HEK293 (cell line): ENCODE results near the gene TMEFF1.

ENCODE experiments used
- KLF8 ChIP-seq: fragments of 450-650 bp; formaldehyde crosslinking; IDR thresholded peaks from 2 replicates; pipeline ENCODE4 v1.5.1; 2016; ENCODE audit warnings: missing biosample characterization, missing genetic modification characterization
- SCRT1 ChIP-seq: fragments of 450-650 bp; formaldehyde crosslinking; IDR thresholded peaks from 2 replicates; pipeline ENCODE4 v1.5.1; 2016; ENCODE audit warnings: missing biosample characterization, missing genetic modification characterization, borderline replicate concordance
- ZBTB10 ChIP-seq: fragments of 450-650 bp; formaldehyde crosslinking; IDR thresholded peaks from 2 replicates; pipeline ENCODE4 v1.5.1; 2016; ENCODE audit warnings: missing biosample characterization, missing genetic modification characterization
- ZBTB20 ChIP-seq: fragments of 450-650 bp; formaldehyde crosslinking; IDR thresholded peaks from 2 replicates; pipeline ENCODE4 v1.5.1; 2016; ENCODE audit warnings: missing biosample characterization, missing genetic modification characterization
- ZBTB48 ChIP-seq: fragments of 450-650 bp; formaldehyde crosslinking; IDR thresholded peaks from 2 replicates; pipeline ENCODE4 v1.5.1; 2016; ENCODE audit warnings: missing biosample characterization, missing genetic modification characterization
- ZNF133 ChIP-seq: fragments of 450-650 bp; formaldehyde crosslinking; IDR thresholded peaks from 2 replicates; pipeline ENCODE4 v1.5.1; 2016; ENCODE audit warnings: missing biosample characterization, missing genetic modification characterization
- ZNF2 ChIP-seq: fragments of 450-650 bp; formaldehyde crosslinking; IDR thresholded peaks from 2 replicates; pipeline ENCODE4 v1.5.1; 2016; ENCODE audit warnings: missing biosample characterization, missing genetic modification characterization
- ZNF202 ChIP-seq: fragments of 450-650 bp; formaldehyde crosslinking; IDR thresholded peaks from 2 replicates; pipeline ENCODE4 v1.5.1; 2016; ENCODE audit warnings: missing biosample characterization, missing genetic modification characterization, borderline replicate concordance
- ZNF274 ChIP-seq, 2 experiments: fragments of 200-500 bp in 1 of 2; fragments of 450-650 bp in 1 of 2; sonication (Bioruptor generic) in 1 of 2; formaldehyde crosslinking in 1 of 2; IDR thresholded peaks; 2 replicates each; pipeline versions ENCODE4 v1.5.1 to v1.6.1; 2014 to 2016; ENCODE audit warnings: borderline replicate concordance in 1 of 2, inconsistent platforms in 1 of 2, low read length in 1 of 2, missing biosample characterization in 1 of 2, missing genetic modification characterization in 1 of 2
- ZNF37A ChIP-seq: fragments of 450-650 bp; IDR thresholded peaks from 2 replicates; pipeline ENCODE4 v1.5.1; 2018; ENCODE audit warnings: missing biosample characterization, missing genetic modification characterization
- ZNF404 ChIP-seq: fragments of 450-650 bp; formaldehyde crosslinking; IDR thresholded peaks from 2 replicates; pipeline ENCODE4 v1.5.1; 2017; ENCODE audit warnings: missing biosample characterization, missing genetic modification characterization
- ZNF600 ChIP-seq: fragments of 450-650 bp; formaldehyde crosslinking; IDR thresholded peaks from 2 replicates; pipeline ENCODE4 v1.5.1; 2016; ENCODE audit warnings: missing biosample characterization, missing genetic modification characterization
- ZNF645 ChIP-seq: fragments of 450-650 bp; formaldehyde crosslinking; IDR thresholded peaks from 2 replicates; pipeline ENCODE4; 2016; ENCODE audit warnings: missing biosample characterization, missing genetic modification characterization
- ZNF692 ChIP-seq: fragments of 450-650 bp; formaldehyde crosslinking; IDR thresholded peaks from 2 replicates; pipeline ENCODE4 v1.5.1; 2016; ENCODE audit warnings: missing biosample characterization, missing genetic modification characterization
- ZSCAN16 ChIP-seq: fragments of 450-650 bp; formaldehyde crosslinking; IDR thresholded peaks from 2 replicates; pipeline ENCODE4 v1.5.1; 2016; ENCODE audit warnings: missing biosample characterization, missing genetic modification characterization
- ZXDB ChIP-seq: fragments of 450-650 bp; formaldehyde crosslinking; IDR thresholded peaks from 2 replicates; pipeline ENCODE4 v1.5.1; 2016; ENCODE audit warnings: missing biosample characterization, missing genetic modification characterization
- TF ChIP-seq, protein P1 (sequence below): fragments of 450-650 bp; formaldehyde crosslinking; IDR thresholded peaks from 2 replicates; pipeline ENCODE4 v1.5.1; 2016; ENCODE audit warnings: missing biosample characterization, missing genetic modification characterization, borderline replicate concordance
- TF ChIP-seq, protein P2 (sequence below): fragments of 450-650 bp; formaldehyde crosslinking; IDR thresholded peaks from 2 replicates; pipeline ENCODE4 v1.5.1; 2016; ENCODE audit warnings: missing biosample characterization, missing genetic modification characterization
- TF ChIP-seq, protein P3 (sequence below): fragments of 450-650 bp; formaldehyde crosslinking; IDR thresholded peaks from 2 replicates; pipeline ENCODE4 v1.5.1; 2016; ENCODE audit warnings: missing biosample characterization, missing genetic modification characterization

Gene TMEFF1

DNA sequence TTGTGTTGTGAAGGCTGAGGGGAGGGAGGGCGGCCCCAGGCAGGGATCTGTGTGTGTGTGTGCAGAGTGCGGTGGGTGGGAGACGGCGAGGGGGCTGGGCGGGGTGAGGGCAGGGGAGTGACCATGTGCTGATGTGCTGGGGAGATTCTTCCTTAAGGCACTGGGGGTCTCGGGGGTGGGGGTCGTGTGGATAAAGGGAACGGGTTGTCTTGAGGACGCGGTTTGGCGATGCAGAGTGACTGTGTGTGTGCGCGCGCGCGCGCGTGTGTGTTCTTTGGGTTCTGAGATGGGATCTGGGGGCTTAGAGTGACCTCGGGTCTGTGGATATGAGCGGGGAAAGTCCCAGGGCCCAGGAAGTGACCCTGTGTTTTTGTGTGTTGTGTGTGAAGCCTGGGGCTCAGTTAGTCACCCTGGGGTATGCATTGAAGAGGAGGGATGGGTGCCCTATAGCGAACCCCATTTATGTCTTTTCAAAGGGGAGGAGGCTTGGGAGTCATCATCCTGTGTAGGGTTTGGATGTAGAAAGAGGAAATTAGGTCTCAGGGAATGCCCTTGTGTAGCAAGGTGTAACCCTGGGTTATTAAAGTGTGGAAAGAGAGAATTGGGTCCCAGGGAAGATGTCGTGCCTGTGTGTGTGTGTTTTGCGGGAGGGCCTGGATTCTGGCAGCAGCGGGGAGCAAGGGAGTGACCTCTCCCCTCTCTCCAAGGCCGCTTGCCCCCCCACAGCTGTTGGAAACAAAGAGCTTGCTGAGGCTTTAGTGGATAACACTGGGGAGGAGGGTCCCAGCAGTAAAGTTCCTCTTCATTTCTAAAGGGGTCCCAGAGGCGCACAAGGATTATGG is 1.4 kb downstream of the TMEFF1 start (continued):
- TF ChIP-seq, protein P1, sequence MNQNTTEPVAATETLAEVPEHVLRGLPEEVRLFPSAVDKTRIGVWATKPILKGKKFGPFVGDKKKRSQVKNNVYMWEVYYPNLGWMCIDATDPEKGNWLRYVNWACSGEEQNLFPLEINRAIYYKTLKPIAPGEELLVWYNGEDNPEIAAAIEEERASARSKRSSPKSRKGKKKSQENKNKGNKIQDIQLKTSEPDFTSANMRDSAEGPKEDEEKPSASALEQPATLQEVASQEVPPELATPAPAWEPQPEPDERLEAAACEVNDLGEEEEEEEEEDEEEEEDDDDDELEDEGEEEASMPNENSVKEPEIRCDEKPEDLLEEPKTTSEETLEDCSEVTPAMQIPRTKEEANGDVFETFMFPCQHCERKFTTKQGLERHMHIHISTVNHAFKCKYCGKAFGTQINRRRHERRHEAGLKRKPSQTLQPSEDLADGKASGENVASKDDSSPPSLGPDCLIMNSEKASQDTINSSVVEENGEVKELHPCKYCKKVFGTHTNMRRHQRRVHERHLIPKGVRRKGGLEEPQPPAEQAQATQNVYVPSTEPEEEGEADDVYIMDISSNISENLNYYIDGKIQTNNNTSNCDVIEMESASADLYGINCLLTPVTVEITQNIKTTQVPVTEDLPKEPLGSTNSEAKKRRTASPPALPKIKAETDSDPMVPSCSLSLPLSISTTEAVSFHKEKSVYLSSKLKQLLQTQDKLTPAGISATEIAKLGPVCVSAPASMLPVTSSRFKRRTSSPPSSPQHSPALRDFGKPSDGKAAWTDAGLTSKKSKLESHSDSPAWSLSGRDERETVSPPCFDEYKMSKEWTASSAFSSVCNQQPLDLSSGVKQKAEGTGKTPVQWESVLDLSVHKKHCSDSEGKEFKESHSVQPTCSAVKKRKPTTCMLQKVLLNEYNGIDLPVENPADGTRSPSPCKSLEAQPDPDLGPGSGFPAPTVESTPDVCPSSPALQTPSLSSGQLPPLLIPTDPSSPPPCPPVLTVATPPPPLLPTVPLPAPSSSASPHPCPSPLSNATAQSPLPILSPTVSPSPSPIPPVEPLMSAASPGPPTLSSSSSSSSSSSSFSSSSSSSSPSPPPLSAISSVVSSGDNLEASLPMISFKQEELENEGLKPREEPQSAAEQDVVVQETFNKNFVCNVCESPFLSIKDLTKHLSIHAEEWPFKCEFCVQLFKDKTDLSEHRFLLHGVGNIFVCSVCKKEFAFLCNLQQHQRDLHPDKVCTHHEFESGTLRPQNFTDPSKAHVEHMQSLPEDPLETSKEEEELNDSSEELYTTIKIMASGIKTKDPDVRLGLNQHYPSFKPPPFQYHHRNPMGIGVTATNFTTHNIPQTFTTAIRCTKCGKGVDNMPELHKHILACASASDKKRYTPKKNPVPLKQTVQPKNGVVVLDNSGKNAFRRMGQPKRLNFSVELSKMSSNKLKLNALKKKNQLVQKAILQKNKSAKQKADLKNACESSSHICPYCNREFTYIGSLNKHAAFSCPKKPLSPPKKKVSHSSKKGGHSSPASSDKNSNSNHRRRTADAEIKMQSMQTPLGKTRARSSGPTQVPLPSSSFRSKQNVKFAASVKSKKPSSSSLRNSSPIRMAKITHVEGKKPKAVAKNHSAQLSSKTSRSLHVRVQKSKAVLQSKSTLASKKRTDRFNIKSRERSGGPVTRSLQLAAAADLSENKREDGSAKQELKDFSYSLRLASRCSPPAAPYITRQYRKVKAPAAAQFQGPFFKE (tag by site-specific recombination): no peak
- TF ChIP-seq ZBTB20 (tag by site-specific recombination): peak; percentile 70
- no peak for TF ChIP-seq ZBTB48 (tag by site-specific recombination)
- TF ChIP-seq ZNF404 (tag by site-specific recombination): no peak
- TF ChIP-seq SCRT1 (tag by site-specific recombination): no peak
- TF ChIP-seq ZBTB10 (tag by site-specific recombination): no peak
- TF ChIP-seq, protein P2, sequence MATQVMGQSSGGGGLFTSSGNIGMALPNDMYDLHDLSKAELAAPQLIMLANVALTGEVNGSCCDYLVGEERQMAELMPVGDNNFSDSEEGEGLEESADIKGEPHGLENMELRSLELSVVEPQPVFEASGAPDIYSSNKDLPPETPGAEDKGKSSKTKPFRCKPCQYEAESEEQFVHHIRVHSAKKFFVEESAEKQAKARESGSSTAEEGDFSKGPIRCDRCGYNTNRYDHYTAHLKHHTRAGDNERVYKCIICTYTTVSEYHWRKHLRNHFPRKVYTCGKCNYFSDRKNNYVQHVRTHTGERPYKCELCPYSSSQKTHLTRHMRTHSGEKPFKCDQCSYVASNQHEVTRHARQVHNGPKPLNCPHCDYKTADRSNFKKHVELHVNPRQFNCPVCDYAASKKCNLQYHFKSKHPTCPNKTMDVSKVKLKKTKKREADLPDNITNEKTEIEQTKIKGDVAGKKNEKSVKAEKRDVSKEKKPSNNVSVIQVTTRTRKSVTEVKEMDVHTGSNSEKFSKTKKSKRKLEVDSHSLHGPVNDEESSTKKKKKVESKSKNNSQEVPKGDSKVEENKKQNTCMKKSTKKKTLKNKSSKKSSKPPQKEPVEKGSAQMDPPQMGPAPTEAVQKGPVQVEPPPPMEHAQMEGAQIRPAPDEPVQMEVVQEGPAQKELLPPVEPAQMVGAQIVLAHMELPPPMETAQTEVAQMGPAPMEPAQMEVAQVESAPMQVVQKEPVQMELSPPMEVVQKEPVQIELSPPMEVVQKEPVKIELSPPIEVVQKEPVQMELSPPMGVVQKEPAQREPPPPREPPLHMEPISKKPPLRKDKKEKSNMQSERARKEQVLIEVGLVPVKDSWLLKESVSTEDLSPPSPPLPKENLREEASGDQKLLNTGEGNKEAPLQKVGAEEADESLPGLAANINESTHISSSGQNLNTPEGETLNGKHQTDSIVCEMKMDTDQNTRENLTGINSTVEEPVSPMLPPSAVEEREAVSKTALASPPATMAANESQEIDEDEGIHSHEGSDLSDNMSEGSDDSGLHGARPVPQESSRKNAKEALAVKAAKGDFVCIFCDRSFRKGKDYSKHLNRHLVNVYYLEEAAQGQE (tag by site-specific recombination): no peak
- no peak for TF ChIP-seq ZNF645 (tag by site-specific recombination)
- TF ChIP-seq ZNF600: no peak
- TF ChIP-seq, protein P3, sequence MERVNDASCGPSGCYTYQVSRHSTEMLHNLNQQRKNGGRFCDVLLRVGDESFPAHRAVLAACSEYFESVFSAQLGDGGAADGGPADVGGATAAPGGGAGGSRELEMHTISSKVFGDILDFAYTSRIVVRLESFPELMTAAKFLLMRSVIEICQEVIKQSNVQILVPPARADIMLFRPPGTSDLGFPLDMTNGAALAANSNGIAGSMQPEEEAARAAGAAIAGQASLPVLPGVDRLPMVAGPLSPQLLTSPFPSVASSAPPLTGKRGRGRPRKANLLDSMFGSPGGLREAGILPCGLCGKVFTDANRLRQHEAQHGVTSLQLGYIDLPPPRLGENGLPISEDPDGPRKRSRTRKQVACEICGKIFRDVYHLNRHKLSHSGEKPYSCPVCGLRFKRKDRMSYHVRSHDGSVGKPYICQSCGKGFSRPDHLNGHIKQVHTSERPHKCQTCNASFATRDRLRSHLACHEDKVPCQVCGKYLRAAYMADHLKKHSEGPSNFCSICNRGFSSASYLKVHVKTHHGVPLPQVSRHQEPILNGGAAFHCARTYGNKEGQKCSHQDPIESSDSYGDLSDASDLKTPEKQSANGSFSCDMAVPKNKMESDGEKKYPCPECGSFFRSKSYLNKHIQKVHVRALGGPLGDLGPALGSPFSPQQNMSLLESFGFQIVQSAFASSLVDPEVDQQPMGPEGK (tag by site-specific recombination): peak; percentile 50; the same call in 1 of the 2 replicates
- no peak for TF ChIP-seq ZSCAN16 (tag by site-specific recombination)
- 0 out of 2 replicates have a peak, but pooled peaks have one; percentile 27 for TF ChIP-seq ZNF2 (tag by site-specific recombination)
- no peak for TF ChIP-seq ZNF202
- TF ChIP-seq ZXDB: no peak
- no peak for TF ChIP-seq KLF8 (tag by site-specific recombination)
- no peak for TF ChIP-seq ZNF274 (IDR thresholded peaks at IDR 0.05; ENCODE audit: low read length)
- no peak for TF ChIP-seq ZNF274 (tag by site-specific recombination; IDR thresholded peaks at IDR 0.05; ENCODE audit: borderline replicate concordance)
- TF ChIP-seq ZNF133: no peak
- no peak for TF ChIP-seq ZNF37A (tag by site-specific recombination)
- no peak for TF ChIP-seq ZNF692
